Body of pancreas (tissue), 4 donors: ENCODE measurements around the gene CCDC57.

ENCODE experiments used
- POLR2A ChIP-seq, 3 donors: fragments of 450-650 bp; IDR thresholded peaks; one replicate each; pipeline ENCODE4 v1.6.1; 2016; ENCODE audit warnings: antibody characterized with exemption in 3 of 3, mild to moderate bottlenecking in 2 of 3
- TF ChIP-seq, protein P1 (sequence below), 7 experiments: fragments of 450-650 bp in 4 of 7; fragments of 200-600 bp in 3 of 7; sonication (generic) in 3 of 7; IDR thresholded peaks; one replicate each; pipeline ENCODE4 v1.5.1; 2016 to 2019; ENCODE audit warnings: antibody characterized with exemption in 7 of 7

DNA sequence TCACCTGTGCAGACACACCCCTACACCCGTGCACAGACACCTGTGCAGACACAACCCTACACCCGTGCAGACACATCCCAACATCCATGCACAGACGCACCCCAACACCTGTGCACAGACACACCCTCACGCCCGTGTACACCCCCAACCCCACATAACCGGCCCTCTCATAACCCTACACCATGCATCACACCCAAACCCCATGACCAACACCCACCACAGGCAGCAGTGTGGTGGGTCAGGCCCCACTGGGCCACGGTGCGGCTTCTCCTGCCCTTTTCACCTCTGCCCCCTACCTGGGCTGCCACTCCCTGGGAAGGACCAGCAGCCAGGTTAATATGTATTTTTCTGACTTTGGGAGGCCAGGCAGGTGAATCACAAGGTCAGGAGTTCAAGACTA lies 12.0 kb upstream of the CCDC57 start:
- no peak for TF ChIP-seq POLR2A (IDR thresholded peaks at IDR 0.05)
- TF ChIP-seq, protein P1, sequence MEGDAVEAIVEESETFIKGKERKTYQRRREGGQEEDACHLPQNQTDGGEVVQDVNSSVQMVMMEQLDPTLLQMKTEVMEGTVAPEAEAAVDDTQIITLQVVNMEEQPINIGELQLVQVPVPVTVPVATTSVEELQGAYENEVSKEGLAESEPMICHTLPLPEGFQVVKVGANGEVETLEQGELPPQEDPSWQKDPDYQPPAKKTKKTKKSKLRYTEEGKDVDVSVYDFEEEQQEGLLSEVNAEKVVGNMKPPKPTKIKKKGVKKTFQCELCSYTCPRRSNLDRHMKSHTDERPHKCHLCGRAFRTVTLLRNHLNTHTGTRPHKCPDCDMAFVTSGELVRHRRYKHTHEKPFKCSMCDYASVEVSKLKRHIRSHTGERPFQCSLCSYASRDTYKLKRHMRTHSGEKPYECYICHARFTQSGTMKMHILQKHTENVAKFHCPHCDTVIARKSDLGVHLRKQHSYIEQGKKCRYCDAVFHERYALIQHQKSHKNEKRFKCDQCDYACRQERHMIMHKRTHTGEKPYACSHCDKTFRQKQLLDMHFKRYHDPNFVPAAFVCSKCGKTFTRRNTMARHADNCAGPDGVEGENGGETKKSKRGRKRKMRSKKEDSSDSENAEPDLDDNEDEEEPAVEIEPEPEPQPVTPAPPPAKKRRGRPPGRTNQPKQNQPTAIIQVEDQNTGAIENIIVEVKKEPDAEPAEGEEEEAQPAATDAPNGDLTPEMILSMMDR (IDR thresholded peaks at IDR 0.05): no peak
